SU-DHL-6 (cell line): ENCODE measurements around the gene LGR6.
A peak's percentile ranks its signal among the peaks of the same experiment; 100 is the strongest.

Source experiments
- H2AFZ ChIP-seq: fragments of 200-600 bp; sonication (generic); 2 replicates; pipeline ENCODE4 v1.6.1; 2014; ENCODE audit warnings: low read depth, mild to moderate bottlenecking, moderate library complexity, mixed read lengths, antibody characterized with exemption, low read length; ENCODE audit not compliant: severe bottlenecking
- H3F3A ChIP-seq: fragments of 200-600 bp; shearing (Covaris generic); 2 replicates; pipeline ENCODE4 v1.6.0; 2016; ENCODE audit warnings: antibody characterized with exemption, mild to moderate bottlenecking; ENCODE audit not compliant: insufficient read depth
- H3K27ac ChIP-seq: fragments of 200-600 bp; sonication (generic); 2 replicates; pipeline ENCODE4 v1.5.1; 2016; ENCODE audit warnings: low read depth, mild to moderate bottlenecking, low read length, moderate library complexity, mixed read lengths
- H3K27me3 ChIP-seq: fragments of 200-600 bp; sonication (generic), shearing (Covaris generic); 2 replicates; pipeline ENCODE4 v1.6.0; 2014; ENCODE audit warnings: mild to moderate bottlenecking, low read length
- H3K36me3 ChIP-seq: fragments of 200-600 bp; sonication (generic); 2 replicates; pipeline ENCODE4 v1.6.1; 2014; ENCODE audit warnings: mild to moderate bottlenecking, low read length, mixed read lengths
- H3K4me2 ChIP-seq: fragments of 300-600, 200-600 bp; shearing (Covaris generic), sonication (generic); 2 replicates; pipeline ENCODE4 v1.6.0; 2014; ENCODE audit warnings: low read length, low read depth, mild to moderate bottlenecking; ENCODE audit not compliant: poor library complexity, severe bottlenecking
- H3K4me3 ChIP-seq: fragments of 200-600 bp; sonication (generic); 2 replicates; pipeline ENCODE4 v1.5.1; 2014; ENCODE audit warnings: antibody characterized with exemption, low read length, mild to moderate bottlenecking, mixed read lengths; ENCODE audit not compliant: insufficient read depth, poor library complexity, severe bottlenecking
- H3K79me2 ChIP-seq: fragments of 200-600 bp; sonication (generic); 2 replicates; pipeline ENCODE4 v1.6.1; 2014; ENCODE audit warnings: mild to moderate bottlenecking, low read length, moderate library complexity; ENCODE audit not compliant: insufficient read depth
- H3K9ac ChIP-seq: fragments of 200-600 bp; sonication (generic); 2 replicates; pipeline ENCODE4 v1.7.0; 2014; ENCODE audit warnings: mild to moderate bottlenecking, low read length
- H3K9me2 ChIP-seq: fragments of 200-600 bp; sonication (generic); replicated peaks from 2 replicates; pipeline ENCODE4 v1.6.1; 2014; ENCODE audit warnings: low read length; ENCODE audit not compliant: insufficient read depth
- H3K9me3 ChIP-seq: fragments of 200-600 bp; sonication (generic); 2 replicates; pipeline ENCODE4 v1.6.1; 2014; ENCODE audit warnings: low read length, mixed read lengths; ENCODE audit not compliant: insufficient read depth
- H4K20me1 ChIP-seq: fragments of 200-600 bp; sonication (generic); 2 replicates; pipeline ENCODE4 v1.6.1; 2014; ENCODE audit warnings: low read depth, mild to moderate bottlenecking, antibody characterized with exemption, low read length, moderate library complexity, mixed read lengths
- CTCF ChIP-seq: fragments of 200-600 bp; sonication (generic); IDR thresholded peaks from one replicate; pipeline ENCODE4 v1.5.1; 2017; ENCODE audit warnings: antibody characterized with exemption, mild to moderate bottlenecking, low read length, moderate library complexity; ENCODE audit not compliant: insufficient read depth, poor library complexity, severe bottlenecking
- EZH2phosphoT487 ChIP-seq: fragments of 200-600 bp; sonication (generic), shearing (Covaris generic); conservative IDR thresholded peaks from 2 replicates; pipeline ENCODE4 v1.6.1; 2018; ENCODE audit warnings: mild to moderate bottlenecking, antibody characterized with exemption, low read length, moderate library complexity, mixed read lengths

LGR6 gene

GRCh38 chr1:202181586-202181985 is 12.0 kb upstream of the LGR6 start:
- Histone ChIP-seq H3K9ac (no peak overlapping the region), H3K27ac (no peak overlapping the region), H3K4me3 (no peak overlapping the region), H3K9me2 (no peaks in the 10 kb centered on the region), H3K79me2 (no peaks in the 10 kb centered on the region), H3F3A (no peaks in the 10 kb centered on the region), H3K27me3 (no peaks in the 10 kb centered on the region), H4K20me1 (no peaks in the 10 kb centered on the region), H3K9me3 (no peaks in the 10 kb centered on the region), H2AFZ (no peak overlapping the region), H3K36me3 (no peaks in the 10 kb centered on the region), H3K4me2 (no peak overlapping the region)
- TF ChIP-seq CTCF, result no peak
- no peak for TF ChIP-seq EZH2phosphoT487

DNA sequence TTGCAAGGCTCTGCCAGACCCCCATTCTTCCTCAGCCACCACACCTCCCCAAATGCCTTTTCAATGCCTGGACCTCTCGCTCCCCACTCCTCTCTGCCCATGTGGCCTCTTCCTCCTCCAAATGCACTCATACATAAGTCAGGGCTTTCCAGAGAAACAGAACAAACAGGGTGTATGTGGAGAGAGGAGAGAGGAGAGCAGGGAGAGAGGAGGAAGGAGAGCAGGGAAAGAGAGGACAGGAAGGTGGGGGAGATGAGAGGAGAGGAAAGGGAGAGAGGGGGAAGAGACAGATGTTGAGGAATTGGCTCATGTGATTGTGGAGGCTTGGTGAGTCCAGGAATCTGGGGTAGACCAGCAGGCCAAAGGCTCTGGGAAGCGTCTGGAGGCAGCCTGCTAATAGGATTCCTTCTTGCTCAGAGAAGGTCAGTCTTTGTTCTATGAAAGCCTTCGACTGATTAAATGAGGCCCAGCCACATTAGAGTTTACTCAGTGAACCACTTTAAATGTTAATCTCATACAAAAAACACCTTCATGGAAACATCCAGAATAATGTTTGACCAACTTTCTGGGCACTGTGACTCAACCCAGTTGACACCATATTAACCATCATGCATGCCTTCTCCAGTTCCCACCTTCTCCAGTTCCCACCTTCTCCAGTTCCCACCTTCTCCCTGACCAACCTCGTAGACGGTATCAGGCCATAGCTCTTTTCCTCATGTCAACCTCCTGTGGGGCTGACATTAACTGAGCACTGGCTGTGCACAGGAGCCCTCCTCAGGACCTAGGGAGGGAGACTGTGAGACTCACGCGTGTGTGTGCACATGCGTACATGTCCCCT is 11.3 kb upstream of the LGR6 start:
- no peak overlapping the region for H3K4me2 ChIP-seq
- H3K9me2 ChIP-seq, result no peaks in the 10 kb centered on the region
- H3K79me2 ChIP-seq, result no peaks in the 10 kb centered on the region
- H3K9ac ChIP-seq, result no peak overlapping the region
- H3K4me3 ChIP-seq, result no peak overlapping the region
- no peaks in the 10 kb centered on the region for H3F3A ChIP-seq
- no peaks in the 10 kb centered on the region for H3K9me3 ChIP-seq
- no peak overlapping the region for H2AFZ ChIP-seq
- H3K27me3 ChIP-seq, result no peaks in the 10 kb centered on the region
- no peak for TF ChIP-seq CTCF
- TF ChIP-seq EZH2phosphoT487, result no peak
- no peaks in the 10 kb centered on the region for H4K20me1 ChIP-seq
- H3K36me3 ChIP-seq, result no peaks in the 10 kb centered on the region
- no peak overlapping the region for H3K27ac ChIP-seq

DNA sequence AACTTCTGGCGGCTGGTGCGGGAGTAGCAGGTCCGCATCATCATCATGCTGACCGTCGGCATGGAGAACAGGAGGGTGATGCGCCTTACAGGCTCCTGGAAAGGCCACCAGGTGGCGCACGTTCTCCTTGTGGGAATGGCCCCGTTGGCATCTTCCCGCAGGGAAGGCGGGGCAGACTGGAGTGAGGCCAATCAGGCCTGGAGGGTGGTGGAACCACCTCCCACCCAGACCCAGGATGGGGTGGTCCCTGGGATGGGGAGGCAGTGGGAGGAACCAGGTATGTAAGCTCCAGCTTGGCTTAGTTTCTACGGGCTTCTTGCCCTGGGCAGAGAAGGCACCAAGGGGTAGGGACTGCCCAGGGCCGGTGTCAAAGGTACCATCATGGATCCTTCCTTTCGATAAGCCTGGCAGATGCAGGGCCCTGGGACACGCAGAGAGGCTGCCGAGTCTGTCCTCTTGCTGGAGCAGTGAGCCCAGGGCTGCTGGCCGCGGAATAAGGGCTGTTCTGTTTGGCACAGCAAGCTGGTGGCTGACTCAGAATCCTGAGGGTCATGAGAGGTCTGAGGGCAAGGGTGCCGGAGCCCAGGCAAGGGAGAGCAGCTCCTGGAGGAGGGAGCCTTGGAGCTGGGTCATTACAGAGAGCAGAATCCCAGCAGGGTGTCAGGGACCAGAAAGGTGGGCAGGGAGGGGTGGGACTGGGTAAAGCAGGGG is 8.7 kb upstream of the LGR6 start:
- no peak overlapping the region for H3K4me3 ChIP-seq
- no peaks in the 10 kb centered on the region for H4K20me1 ChIP-seq
- H3K9ac ChIP-seq, result no peak overlapping the region
- no peaks in the 10 kb centered on the region for H3K9me2 ChIP-seq
- TF ChIP-seq CTCF (peak; percentile 90), EZH2phosphoT487 (no peak)
- no peaks in the 10 kb centered on the region for H3K9me3 ChIP-seq
- H3K4me2 ChIP-seq, result no peak overlapping the region
- H3K79me2 ChIP-seq, result no peaks in the 10 kb centered on the region
- no peaks in the 10 kb centered on the region for H3K36me3 ChIP-seq
- no peak overlapping the region for H3K27ac ChIP-seq
- no peak overlapping the region for H2AFZ ChIP-seq
- H3F3A ChIP-seq, result no peaks in the 10 kb centered on the region
- H3K27me3 ChIP-seq, result no peaks in the 10 kb centered on the region
